Stimulated activated CD8-positive, alpha-beta memory T cell treated with anti-CD3 and anti-CD28 coated beads, Interleukin-7, amount 100 ng/mL, for 1 hour (primary cell): ENCODE data around the gene ANKRD61.
"Not testable (repeated sequence)": the region's sequence is repeated elsewhere in the genome, so short reads cannot be mapped to it uniquely, and the experiment has no call there.

Experiments
- DNase-seq, 2 donors: peaks; one replicate each; pipeline ENCODE4 v3.0.0-alpha.2; 2020; ENCODE audit warnings: low read depth in 2 of 2

The ANKRD61 gene

DNA sequence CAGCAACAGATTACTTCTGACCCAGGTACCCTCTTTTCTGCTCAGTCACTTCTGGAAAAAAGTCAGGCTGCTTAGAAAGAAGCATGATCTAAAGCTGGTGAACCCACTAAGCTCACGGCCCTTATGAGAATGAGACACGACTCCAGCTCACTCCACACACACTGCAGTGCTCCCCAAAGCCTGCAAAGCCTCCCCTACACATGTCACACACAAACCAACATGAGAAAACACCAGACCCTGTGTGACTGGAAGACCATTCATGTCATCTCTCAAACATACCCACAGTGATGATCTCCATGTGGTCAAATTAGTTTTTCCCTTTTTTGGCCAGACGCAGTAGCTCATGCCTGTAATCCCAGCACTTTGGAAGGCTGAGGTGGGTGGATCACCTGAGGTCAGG, 391 bp downstream of the ANKRD61 start:
- DNase-seq = no peak

DNA sequence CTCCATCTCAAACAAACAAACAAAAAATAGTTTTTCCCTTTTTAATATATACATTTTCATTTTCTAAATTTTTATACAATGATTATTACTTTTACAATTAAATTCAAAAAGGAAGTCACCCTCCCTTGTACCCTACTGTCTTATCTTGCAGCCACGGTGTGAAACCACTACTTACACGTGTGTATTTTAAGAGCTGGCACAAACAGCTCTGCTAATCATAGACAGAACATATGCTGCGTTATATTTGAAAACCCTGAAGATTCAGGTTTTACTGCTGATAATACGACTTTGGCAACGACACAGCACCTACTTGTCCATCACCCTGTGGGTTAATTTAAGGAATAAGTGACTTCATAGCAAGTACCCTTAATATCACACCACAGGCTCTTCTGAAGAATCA, 991 bp downstream of the ANKRD61 start:
- no peak for DNase-seq

DNA sequence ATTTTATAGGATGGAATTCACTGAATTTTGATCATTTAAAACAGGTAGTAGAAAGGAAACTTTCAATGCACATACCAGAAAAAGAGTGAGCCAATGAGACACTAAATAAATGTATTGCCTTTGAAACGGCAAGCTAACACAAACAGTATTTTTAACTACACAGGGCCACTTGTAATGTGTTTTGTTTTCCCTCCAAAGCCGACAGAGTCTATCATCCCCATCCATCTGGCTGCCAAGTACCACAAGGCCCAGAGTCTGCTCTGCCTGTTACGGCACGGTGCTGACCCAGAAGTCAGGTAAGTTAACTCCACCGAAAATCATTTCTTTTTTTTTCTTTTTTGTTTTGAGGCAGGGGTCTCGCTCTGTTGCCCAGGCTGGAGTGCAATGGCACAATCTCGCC, 1.5 kb downstream of the ANKRD61 start:
- no peak for DNase-seq

DNA sequence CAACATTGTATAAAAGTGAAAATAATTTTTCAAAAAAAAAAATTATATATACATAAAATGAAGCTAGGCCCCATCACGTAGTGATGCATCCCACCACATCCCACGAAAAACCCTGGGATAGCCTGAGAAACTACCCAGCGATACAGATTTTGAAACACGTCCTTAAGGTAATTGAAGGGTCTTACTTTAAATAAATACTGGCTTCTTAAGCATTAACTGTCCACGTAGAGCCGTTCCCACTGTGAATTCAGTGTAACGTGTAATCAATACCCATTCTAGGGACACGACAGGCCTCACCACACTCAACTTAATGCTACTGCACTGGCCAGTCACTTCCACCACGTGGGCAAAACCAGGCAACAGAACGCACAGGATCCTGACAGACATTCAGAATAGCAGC, 4.0 kb downstream of the ANKRD61 start:
- no peak for DNase-seq

GRCh38 chr7:6035686-6036085, 4.5 kb downstream of the ANKRD61 start:
- DNase-seq = no peak

DNA sequence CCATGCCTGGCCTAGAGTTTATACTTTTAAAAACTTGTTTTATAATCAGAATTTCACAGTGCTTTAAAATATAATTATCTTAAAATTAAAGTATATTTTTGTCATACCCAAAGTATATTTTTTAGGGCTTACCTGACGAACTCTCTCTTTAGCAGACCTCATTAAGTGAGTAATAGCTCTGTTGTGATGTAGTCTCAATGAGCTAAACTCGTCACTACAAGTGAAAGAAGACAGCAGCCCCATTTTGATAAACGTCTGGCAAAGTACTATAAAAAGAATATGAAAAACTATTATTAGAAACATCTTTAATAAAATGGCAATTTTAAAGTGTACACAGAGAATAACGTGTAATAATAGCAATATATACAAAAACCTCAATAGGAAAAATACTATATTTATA, 18.6 kb downstream of the ANKRD61 start:
- DNase-seq = no peak

GRCh38 chr7:6051185-6051584, 20.0 kb downstream of the ANKRD61 start:
- not testable (repeated sequence) for DNase-seq

- DNase-seq = no peak
These were observed 25.4 kb downstream of the ANKRD61 start for GRCh38 chr7:6056616-6057015.

DNA sequence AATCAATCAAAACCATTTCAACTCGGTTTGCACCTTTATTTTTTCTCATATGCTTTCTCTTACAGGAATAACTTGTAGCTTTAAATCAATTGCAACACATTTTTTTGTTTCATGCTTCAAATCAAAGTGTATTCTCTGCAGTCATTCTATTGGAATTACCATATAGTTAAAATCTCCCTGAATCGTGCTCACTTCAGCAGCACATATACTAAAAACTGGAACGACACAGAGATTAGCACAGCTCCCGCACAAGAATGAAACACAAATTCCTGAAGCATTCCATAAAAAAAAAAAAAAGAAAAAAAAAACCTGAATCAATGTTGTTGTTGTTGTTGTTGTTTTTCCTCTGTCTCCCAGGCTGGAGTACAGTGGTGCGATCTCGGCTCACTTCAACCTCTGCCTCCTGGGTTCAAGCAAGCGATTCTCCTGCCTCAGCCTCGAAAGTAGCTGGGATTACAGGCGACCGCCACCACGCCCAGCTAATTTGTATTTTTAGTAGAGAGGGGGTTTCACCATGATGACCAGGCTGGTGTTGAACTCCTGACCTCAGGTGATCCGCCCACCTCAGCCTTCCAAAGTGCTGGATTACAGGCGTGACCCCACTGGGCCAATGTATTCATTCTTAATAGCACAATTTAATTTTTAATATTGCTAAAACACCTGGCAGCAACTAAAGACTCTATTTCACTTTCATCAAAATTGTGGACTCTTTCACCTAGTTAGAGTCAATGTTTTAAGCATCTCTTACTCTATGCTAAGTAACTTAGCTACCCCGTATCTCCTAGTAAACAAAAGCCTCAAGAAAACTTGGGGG, 26.3 kb downstream of the ANKRD61 start:
- no peak for DNase-seq

DNA sequence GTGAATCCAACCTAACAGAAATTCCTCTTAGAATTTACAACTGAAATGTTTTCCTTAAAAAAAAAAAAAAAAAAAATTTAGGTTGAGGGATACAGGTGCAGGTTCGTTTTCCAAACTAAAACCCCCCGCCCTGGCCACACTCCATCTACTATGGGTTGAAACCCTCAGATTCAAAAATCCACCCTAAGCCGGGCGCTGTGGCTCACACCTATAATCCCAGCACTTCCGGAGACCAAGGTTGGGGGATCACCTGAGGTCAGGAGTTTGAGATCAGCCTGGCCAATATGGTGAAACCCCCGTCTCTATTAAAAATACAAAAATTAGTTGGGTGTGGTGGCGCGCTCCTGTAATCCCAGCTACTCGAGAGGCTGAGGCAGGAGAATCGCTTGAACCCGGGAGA, 28.8 kb downstream of the ANKRD61 start:
- DNase-seq = not testable (repeated sequence)

- no peak for DNase-seq
These were observed 40.2 kb downstream of the ANKRD61 start for GRCh38 chr7:6071406-6071805.

GRCh38 chr7:6074612-6075380, 43.6 kb downstream of the ANKRD61 start:
- DNase-seq = no peak

GRCh38 chr7:6078548-6078947, 47.4 kb downstream of the ANKRD61 start:
- no peak for DNase-seq

GRCh38 chr7:6083047-6083446, 51.9 kb downstream of the ANKRD61 start:
- DNase-seq = not testable (repeated sequence)
